ENCODE results near the gene ZNF232. TPM values are rescaled to one million over a fixed set of nuclear protein-coding genes. Genes with fewer than 3 reads are reported as not detected.
A peak's percentile ranks its signal among the peaks of the same experiment; 100 is the strongest.
"Not testable (repeated sequence)": the region's sequence is repeated elsewhere in the genome, so short reads cannot be mapped to it uniquely, and the experiment has no call there.

ZNF232 gene
- total RNA-seq: 1 to 10 TPM; 3.3 to 5.0 (median 4.5) TPM
- long read RNA-seq, partial matches to known transcripts: 2 of 2 reads
- long read RNA-seq, other reads (novel, unspliced or antisense): 0 of 2 reads

GRCh38 chr17:5111402-5112204 lies at the start of gene ZNF232:
Gene ZNF232 (minus strand): TSS chr17:5111878. CDS start chr17:5111822, 56 bp downstream.
- TF ChIP-seq POLR2A (IDR thresholded peaks at IDR 0.05): peak; percentile 63
- TF ChIP-seq, protein P1, sequence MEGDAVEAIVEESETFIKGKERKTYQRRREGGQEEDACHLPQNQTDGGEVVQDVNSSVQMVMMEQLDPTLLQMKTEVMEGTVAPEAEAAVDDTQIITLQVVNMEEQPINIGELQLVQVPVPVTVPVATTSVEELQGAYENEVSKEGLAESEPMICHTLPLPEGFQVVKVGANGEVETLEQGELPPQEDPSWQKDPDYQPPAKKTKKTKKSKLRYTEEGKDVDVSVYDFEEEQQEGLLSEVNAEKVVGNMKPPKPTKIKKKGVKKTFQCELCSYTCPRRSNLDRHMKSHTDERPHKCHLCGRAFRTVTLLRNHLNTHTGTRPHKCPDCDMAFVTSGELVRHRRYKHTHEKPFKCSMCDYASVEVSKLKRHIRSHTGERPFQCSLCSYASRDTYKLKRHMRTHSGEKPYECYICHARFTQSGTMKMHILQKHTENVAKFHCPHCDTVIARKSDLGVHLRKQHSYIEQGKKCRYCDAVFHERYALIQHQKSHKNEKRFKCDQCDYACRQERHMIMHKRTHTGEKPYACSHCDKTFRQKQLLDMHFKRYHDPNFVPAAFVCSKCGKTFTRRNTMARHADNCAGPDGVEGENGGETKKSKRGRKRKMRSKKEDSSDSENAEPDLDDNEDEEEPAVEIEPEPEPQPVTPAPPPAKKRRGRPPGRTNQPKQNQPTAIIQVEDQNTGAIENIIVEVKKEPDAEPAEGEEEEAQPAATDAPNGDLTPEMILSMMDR (IDR thresholded peaks at IDR 0.05): no peak
- WGBS (ENCODE audit: insufficient coverage, low coverage, low lambda C conversion rate, missing lambda C conversion rate): under 1% methylated on average over 14 of the region's 69 CpGs
- no peaks in the 10 kb centered on the region for H3K9me3 ChIP-seq
- H3K27me3 ChIP-seq: peaks cover 5 to 9% of the 10 kb centered on the region in 2 donors
- peak within 1 kb of the TSS; percentile 68 to 94 (median 93) for H3K4me3 ChIP-seq
- DNase-seq (peak; percentile 97), ATAC-seq (peak; percentile 97 to 99 (median 98))
- H3K4me1 ChIP-seq: peaks cover 0 to 7% (median 3%) of the 10 kb centered on the region in 4 donors
- intact Hi-C loops (cut with DNase I): no loop called here
- H3K27ac ChIP-seq: peak within 1 kb of the TSS; percentile 44 to 74 (median 63)
- peaks cover 0 to 16% (median 2%) of the 10 kb centered on the region in 4 donors for H3K36me3 ChIP-seq

DNA sequence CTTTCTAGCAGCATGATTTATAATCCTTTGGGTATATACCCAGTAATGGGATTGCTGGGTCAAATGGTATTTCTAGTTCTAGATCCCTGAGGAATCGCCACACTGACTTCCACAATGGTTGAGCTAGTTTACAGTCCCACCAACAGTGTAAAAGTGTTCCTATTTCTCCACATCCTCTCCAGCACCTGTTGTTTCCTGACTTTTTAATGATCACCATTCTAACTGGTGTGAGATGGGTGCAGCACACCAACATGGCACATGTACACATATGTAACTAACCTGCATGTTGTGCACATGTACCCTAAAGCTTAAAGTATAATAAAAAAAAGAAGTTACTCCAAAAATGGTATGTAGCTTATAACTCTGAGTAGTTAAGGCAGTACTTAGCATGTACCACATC lies 49.0 kb upstream of the ZNF232 start:
- H3K9me3 ChIP-seq; intact Hi-C loops (cut with DNase I); H3K4me3 ChIP-seq; H3K27ac ChIP-seq; H3K4me1 ChIP-seq; ATAC-seq; DNase-seq; H3K27me3 ChIP-seq; H3K36me3 ChIP-seq: not testable (repeated sequence)
- WGBS (ENCODE audit: insufficient coverage, low coverage, low lambda C conversion rate, missing lambda C conversion rate): no CpG with 5 or more reads among the region's 1 CpG

DNA sequence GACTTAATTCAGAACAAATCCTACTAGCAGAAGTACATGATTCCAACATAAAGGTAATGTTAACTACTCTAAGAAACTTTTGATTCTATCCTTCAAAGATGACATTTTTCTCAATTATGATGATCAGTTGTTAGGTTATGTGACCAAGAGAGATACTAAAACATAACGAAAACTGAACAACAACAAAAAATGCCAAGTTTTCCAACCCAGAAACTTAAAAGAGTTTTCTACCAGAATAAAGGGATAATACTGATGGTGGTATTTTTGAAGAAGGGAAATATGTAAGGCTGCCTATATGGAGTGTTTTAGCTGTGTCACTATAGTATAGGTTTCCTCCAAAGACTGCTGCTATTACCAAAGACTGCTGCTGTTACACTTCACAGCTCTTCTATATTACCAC lies 34.4 kb upstream of the ZNF232 start:
- H3K4me3 ChIP-seq; H3K4me1 ChIP-seq; intact Hi-C loops (cut with DNase I); ATAC-seq; H3K27ac ChIP-seq; H3K36me3 ChIP-seq; DNase-seq; H3K27me3 ChIP-seq; H3K9me3 ChIP-seq: not testable (repeated sequence)
- WGBS (ENCODE audit: insufficient coverage, low coverage, low lambda C conversion rate, missing lambda C conversion rate): 36% methylated on average over 1 of the region's 1 CpG

GRCh38 chr17:5142877-5143276 lies 31.2 kb upstream of the ZNF232 start:
- H3K36me3 ChIP-seq; ATAC-seq; DNase-seq; H3K9me3 ChIP-seq; H3K27ac ChIP-seq; intact Hi-C loops (cut with DNase I); H3K27me3 ChIP-seq; H3K4me3 ChIP-seq; H3K4me1 ChIP-seq: not testable (repeated sequence)
- WGBS (ENCODE audit: insufficient coverage, low coverage, low lambda C conversion rate, missing lambda C conversion rate): 81% methylated on average over 12 of the region's 18 CpGs

GRCh38 chr17:5139458-5139732 lies 27.7 kb upstream of the ZNF232 start:
- DNase-seq: no peak
- TF ChIP-seq POLR2A (IDR thresholded peaks at IDR 0.05): no peak
- TF ChIP-seq, protein P1 (IDR thresholded peaks at IDR 0.05): no peak
- WGBS (ENCODE audit: insufficient coverage, low coverage, low lambda C conversion rate, missing lambda C conversion rate): no CpG with 5 or more reads among the region's 5 CpGs

GRCh38 chr17:5138616-5139457 lies 27.2 kb upstream of the ZNF232 start:
- no peak for TF ChIP-seq POLR2A (IDR thresholded peaks at IDR 0.05)
- TF ChIP-seq, protein P1 (IDR thresholded peaks at IDR 0.05): no peak
- no peaks in the 10 kb centered on the region for H3K36me3 ChIP-seq
- 76% methylated on average over 5 of the region's 24 CpGs for WGBS (ENCODE audit: insufficient coverage, low coverage, low lambda C conversion rate, missing lambda C conversion rate)
- no peaks in the 10 kb centered on the region for H3K27me3 ChIP-seq
- no peaks in the 10 kb centered on the region for H3K4me1 ChIP-seq
- no peak overlapping the region for H3K27ac ChIP-seq
- H3K9me3 ChIP-seq: no peaks in the 10 kb centered on the region
- intact Hi-C loops (cut with DNase I): no loop called here
- DNase-seq: no peak
- ATAC-seq: no peak
- H3K4me3 ChIP-seq: no peak overlapping the region

More at GRCh38 chr17:5139458-5139732, 27.7 kb upstream of the ZNF232 start:
- Histone ChIP-seq H3K36me3 (no peaks in the 10 kb centered on the region), H3K27ac (no peak overlapping the region), H3K4me1 (no peaks in the 10 kb centered on the region), H3K9me3 (no peaks in the 10 kb centered on the region), H3K27me3 (no peaks in the 10 kb centered on the region), H3K4me3 (no peak overlapping the region)
- intact Hi-C loops (cut with DNase I): no loop called here
- ATAC-seq: no peak

- H3K27ac ChIP-seq; ATAC-seq; H3K36me3 ChIP-seq; H3K27me3 ChIP-seq; DNase-seq; H3K4me1 ChIP-seq; H3K4me3 ChIP-seq; intact Hi-C loops (cut with DNase I); H3K9me3 ChIP-seq: not testable (repeated sequence)
- 100% methylated on average over 2 of the region's 9 CpGs for WGBS (ENCODE audit: insufficient coverage, low coverage, low lambda C conversion rate, missing lambda C conversion rate)
Observed at GRCh38 chr17:5138198-5138544, 26.5 kb upstream of the ZNF232 start.

DNA sequence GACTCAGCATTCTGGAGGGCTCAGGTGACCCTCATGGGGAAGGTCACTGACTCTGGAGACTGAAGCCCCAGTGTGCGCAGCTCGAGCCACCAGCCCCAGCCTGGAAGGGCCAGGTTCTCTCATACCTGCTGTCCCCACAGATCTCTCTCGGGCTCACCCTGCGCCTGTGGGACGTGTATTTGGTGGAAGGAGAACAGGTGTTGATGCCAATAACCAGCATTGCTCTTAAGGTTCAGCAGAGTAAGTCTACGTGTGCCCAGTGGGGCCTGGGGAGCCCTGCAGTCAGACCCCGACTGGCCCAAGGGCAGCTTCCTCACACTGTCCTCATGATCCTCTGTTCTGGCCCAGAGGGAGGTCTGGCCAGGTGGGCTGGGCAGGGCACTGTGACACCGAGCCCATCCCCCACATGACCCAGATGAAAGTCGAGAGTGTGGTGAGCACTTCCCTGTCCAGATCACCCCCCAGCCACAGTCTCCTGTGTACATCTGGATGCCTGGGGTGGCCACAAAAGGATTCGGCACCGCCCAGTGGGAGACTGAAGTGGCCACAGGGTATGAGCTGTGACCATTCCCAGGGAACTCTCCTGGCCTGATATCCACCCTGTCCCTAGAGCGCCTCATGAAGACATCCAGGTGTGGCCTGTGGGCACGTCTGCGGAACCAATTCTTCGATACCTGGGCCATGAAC lies 26.0 kb upstream of the ZNF232 start:
- H3K27me3 ChIP-seq; H3K4me1 ChIP-seq; H3K36me3 ChIP-seq; DNase-seq; intact Hi-C loops (cut with DNase I); ATAC-seq; H3K4me3 ChIP-seq; H3K9me3 ChIP-seq; H3K27ac ChIP-seq: not testable (repeated sequence)
- 60% methylated on average over 1 of the region's 15 CpGs for WGBS (ENCODE audit: insufficient coverage, low coverage, low lambda C conversion rate, missing lambda C conversion rate)
